Activated gamma-delta T cell treated with Interleukin-2 at 50 U/mL for 16 hours (primary cell): ENCODE data around the gene BTRC.
"Not testable (repeated sequence)": the region's sequence is repeated elsewhere in the genome, so short reads cannot be mapped to it uniquely, and the experiment has no call there.

Source experiments
- DNase-seq: peaks from one replicate; pipeline ENCODE4 v3.0.0-alpha.2; 2020

Gene BTRC

DNA sequence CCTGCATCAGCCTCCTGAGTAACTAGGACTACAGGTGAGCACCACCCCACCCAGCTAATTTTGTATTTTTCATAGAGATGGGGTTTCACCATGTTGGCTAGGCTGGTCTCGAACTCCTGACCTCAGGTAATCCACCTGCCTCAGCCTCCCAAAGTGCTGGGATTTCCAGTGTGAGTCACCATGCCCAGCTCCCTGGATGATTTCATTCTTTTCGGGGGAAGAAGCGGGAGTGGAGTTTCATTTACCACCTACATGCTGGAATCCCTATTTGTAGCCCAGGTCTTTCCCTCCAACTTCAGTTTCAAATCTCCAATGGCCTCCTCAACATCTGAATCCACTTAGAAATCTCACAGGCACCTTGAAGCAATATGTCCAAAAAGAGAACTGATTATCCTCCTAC is 2.9 kb upstream of the BTRC start:
- DNase-seq = no peak

- no peak for DNase-seq
These were observed 2.5 kb upstream of the BTRC start for GRCh38 chr10:101351477-101351876.

DNA sequence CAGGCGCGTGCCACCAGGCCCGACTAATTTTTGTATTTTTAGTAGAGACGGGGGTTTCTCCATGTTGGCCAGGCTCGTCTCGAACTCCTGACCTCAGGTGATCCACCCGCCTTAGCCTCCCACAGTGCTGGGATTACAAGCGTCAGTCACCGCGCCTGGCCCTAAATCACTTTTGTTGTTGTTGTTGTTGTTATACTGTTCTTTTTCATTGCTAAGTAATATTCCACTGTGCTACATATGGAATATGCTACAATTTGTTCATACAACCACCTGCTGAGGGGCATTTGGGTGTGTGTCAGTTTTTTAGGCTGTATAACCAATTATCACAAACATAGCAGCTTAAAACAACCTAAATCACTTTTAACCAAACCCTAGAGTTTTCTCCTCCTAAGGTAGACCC is 1.1 kb upstream of the BTRC start:
- not testable (repeated sequence) for DNase-seq

DNA sequence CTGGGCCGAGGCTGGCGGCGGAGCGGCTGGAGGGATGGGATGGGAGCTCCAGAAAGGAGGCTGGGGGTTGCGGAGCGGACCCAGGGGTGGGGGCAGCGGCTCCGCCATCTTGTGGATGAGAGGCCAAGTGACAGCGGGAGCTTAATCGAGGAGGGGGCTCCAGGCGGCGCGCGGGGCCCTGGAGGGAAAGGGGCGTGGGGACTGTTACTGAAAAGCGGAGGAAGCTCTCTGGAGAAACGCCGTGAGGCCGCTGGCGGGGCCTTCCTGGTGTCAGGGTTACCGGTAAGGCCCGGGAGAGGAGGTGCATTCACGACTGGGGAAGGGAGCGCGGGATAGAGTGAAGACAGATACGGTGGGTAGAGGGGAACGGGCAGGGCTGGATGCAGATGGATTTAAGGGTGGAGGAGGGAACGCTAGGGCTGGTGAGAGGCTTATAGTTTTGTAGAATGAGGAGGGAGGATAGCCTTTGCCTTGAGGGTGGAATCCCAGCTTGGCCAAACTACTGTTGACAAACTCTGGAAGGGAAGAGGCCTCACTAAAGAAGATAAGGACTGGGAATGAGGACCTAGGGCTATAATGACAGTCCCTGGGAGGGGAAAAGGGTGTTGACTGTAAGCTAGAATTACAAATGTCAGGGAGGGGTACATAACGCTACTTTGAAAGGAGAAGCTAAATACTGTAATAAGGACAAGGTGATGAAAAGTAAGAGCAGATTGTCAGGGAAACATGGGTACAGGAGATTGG is 535 bp downstream of the BTRC start:
- peak; percentile 23 for DNase-seq

GRCh38 chr10:101355072-101355706 is 1.2 kb downstream of the BTRC start:
- no peak for DNase-seq

DNA sequence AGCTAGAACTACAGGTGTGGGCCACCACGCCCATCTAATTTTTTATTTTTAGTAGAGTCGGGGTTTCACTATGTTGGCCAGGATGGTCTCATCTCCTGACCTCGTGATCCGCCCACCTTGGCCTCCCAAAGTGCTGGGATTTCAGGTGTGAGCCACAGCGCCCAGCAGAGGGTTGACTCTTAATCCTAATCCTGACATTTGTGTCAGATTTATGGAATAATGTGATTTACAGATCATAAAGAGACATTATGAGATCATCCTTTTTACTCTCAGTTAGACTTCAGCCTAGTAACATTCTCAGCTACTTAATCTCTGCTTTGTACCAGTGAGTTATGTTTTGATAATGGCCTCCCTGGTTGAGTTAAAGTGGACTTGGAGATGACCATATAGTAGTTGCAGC is 2.2 kb downstream of the BTRC start:
- DNase-seq = no peak

GRCh38 chr10:101357958-101358357 is 4.0 kb downstream of the BTRC start:
- no peak for DNase-seq

DNA sequence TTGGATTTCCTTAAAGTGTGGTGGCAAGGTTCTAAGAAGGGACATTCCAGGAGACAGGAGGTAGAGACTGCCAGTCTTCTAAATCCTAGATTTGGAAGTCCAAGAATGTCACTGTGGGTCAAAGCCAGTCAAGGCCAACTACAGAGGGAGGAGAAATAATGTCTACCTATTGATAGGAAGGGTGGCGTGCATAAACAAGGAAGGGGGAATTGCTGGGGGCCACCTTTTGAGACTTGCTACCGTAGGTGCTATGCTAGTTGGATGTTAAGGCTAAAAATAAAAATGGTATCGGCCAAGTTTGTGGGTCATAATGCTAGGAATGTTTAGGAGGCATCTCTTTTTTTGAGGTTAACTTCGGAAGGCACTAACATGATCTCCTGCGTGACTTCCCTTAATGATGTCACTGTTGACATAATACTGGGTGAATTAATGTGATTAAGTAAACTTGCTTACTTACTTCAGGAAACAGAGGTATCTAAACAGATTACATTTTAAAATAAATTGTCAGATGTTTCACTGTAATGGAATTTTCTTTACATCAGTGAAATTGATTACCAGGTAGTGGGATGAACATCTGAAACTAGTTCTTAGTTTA is 4.8 kb downstream of the BTRC start:
- no peak for DNase-seq

GRCh38 chr10:101360090-101360489 is 6.1 kb downstream of the BTRC start:
- not testable (repeated sequence) for DNase-seq

- not testable (repeated sequence) for DNase-seq
These were observed 6.9 kb downstream of the BTRC start for GRCh38 chr10:101360841-101361240.

- no peak for DNase-seq
These were observed 10.0 kb downstream of the BTRC start for GRCh38 chr10:101363850-101364400.

GRCh38 chr10:101364721-101365120 is 10.8 kb downstream of the BTRC start:
- DNase-seq = no peak

GRCh38 chr10:101367569-101368453 is 13.8 kb downstream of the BTRC start:
- no peak for DNase-seq

DNA sequence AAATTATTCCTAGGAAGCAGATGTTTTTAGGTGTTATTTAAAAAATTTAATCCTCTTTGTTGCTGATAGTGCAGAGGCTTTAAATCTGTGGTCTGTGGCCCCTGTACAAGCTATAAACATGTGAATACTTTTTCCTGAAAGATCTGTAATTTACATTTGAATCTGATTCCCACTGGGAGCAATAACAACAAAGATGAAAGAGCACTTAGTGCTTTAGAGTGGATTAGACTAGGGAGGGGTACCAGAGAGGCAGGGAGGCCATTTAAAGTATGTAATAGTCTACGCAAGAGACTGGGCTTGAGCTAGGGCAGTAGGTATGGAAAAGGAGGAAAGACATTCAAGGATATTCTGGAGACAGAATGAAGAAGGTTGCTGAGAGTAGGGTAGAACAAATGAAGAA is 19.1 kb downstream of the BTRC start:
- DNase-seq = no peak

DNA sequence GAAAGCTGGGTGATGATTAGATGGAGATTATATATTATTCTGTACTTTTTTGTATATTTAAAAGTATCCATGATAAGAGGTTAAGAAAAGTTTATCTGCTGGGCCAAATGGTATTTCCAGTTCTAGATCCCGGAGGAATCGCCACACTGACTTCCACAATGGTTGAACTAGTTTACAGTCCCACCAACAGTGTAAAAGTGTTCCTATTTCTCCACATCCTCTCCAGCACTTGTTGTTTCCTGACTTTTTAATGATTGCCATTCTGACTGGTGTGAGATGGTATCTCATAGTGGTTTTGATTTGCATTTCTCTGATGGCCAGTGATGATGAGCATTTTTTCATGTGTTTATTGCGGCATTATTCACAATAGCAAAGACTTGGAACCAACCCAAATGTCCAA is 20.0 kb downstream of the BTRC start:
- not testable (repeated sequence) for DNase-seq

GRCh38 chr10:101375076-101375475 is 21.1 kb downstream of the BTRC start:
- no peak for DNase-seq

DNA sequence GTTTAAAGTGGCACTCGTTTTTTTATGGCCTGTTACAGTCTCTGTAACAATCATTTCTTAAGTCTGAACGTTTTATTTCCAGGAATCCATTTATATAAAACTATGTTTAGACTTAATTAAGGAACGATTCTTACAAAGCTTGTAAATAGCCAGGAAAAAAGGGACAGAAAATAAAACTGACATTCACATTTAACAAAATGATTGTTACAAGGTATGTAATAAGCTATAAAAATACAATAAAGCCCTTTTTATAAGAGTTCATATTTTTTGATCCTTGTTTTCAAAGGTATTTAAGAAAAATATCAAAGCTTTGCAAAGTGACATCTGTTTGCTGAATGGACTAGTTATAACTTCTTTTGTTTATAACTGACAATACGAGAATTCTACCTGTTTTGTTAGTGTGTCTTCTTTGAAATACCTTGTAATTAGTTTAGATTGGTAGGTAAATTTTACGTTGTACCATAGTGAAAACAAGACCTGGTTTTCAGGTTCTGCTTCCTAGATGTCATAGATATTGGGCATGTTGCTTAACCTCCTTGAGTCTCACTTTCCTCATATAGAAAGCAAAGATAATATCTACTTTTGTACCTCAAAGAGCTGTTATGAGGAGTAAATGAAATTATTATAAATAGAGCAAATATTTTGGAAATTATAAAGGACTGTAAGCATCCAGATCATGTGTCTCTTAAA is 25.8 kb downstream of the BTRC start:
- DNase-seq = no peak

- no peak for DNase-seq
These were observed 26.5 kb downstream of the BTRC start for GRCh38 chr10:101380353-101381017.

DNA sequence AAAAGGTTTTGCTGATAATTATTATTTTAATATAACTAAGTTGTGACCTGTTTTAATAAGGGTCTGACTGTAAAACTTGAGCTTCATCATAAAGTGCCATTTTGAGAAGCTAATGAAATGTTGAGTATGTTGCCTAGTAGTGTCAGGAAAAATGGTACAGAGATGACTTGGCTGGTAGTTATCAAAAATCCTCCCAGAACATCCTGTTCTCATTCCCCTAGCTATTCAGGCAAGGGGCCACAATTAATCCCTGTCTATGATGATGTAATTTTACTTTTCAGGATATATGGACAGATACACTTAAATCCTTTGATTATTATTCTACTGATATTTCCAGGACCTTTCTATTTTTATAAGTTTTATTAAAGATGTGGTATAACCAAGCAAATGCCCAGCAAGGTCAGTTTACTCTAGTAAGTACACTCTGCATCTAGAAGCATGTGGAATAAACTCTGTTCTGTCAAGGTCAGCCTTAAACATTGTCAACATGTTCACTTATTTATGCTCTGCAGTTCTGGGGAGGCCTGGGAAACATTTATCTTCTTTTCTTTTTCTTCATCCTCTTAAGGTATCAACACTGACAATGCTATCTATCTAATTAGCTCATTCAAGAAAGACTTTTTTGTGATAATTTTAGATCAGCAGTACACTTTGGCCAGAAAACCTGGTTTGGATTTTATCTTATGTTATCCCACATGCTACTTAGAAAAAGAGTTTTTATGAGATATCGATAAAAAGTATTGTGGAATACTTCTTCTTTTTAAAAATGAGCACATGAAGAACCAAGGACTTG is 32.1 kb downstream of the BTRC start:
- no peak for DNase-seq

DNA sequence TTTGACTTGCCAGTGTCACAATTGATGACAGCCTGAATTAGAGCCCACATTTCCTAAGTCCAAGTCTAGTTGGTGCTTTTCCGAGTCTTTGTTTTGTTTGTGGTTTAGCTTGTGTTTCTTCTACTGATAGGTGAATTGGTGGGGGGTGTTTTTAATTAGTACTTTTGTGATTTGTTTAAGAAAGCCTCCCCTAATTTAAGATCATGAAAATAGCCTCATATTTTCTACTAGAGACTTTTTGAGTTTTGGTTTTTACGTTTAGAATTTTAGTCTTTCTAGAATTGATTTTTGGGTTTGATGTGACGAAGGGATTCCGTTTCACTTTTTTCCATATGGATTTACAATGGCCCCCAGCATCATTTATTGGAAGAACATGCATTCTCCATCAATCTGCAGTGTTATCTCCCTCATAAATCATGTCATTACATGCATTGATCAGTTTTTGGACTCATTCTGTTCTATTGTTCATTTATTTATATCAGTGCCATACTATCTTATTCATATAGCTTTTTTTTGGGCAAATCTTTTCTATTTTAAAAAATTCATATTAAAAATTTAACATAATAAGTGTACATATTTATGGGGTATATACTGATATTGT is 32.8 kb downstream of the BTRC start:
- no peak for DNase-seq
